H9 (cell line): ENCODE measurements around the gene OR2T29. TPM values are rescaled to one million over a fixed set of nuclear protein-coding genes. Genes with fewer than 3 reads are reported as not detected.

Source experiments
- DNase-seq: peaks from one replicate; pipeline ENCODE4 v3.0.0-alpha.2; 2017
- H2AFZ ChIP-seq: one replicate; pipeline ENCODE4 v1.6.1; 2013; ENCODE audit warnings: mild to moderate bottlenecking, low read length, control low read depth, moderate library complexity
- H2AK5ac ChIP-seq: 2 replicates; pipeline ENCODE4 v1.6.1; 2013; ENCODE audit warnings: low read length, control low read depth, mixed read lengths; ENCODE audit not compliant: insufficient read length
- H2BK120ac ChIP-seq: one replicate; pipeline ENCODE4 v1.6.1; 2013; ENCODE audit warnings: low read depth, mild to moderate bottlenecking, low read length, control low read depth, inconsistent platforms; ENCODE audit not compliant: poor library complexity, severe bottlenecking
- H2BK12ac ChIP-seq: 2 replicates; pipeline ENCODE4 v1.6.1; 2013; ENCODE audit warnings: low read length, control low read depth, mixed read lengths, low read depth; ENCODE audit not compliant: insufficient read length
- H2BK15ac ChIP-seq: 2 replicates; pipeline ENCODE4 v1.6.1; 2013; ENCODE audit warnings: low read depth, low read length, control low read depth
- H2BK20ac ChIP-seq: one replicate; pipeline ENCODE4 v1.6.1; 2013; ENCODE audit warnings: low read depth, mild to moderate bottlenecking, low read length, control low read depth, inconsistent platforms; ENCODE audit not compliant: poor library complexity, severe bottlenecking
- H2BK5ac ChIP-seq: 2 replicates; pipeline ENCODE4 v1.6.1; 2013; ENCODE audit warnings: low read length, control low read depth, mixed read lengths; ENCODE audit not compliant: insufficient read length
- H3K14ac ChIP-seq: 2 replicates; pipeline ENCODE4 v1.6.1; 2013; ENCODE audit warnings: low read length, control low read depth; ENCODE audit not compliant: insufficient read depth
- H3K18ac ChIP-seq: 2 replicates; pipeline ENCODE4 v1.6.1; 2013; ENCODE audit warnings: low read depth, mild to moderate bottlenecking, mixed read lengths, low read length, control low read depth; ENCODE audit not compliant: insufficient read length
- H3K23ac ChIP-seq: 2 replicates; pipeline ENCODE4 v1.6.1; 2013; ENCODE audit warnings: low read length, control low read depth, mixed read lengths, low read depth; ENCODE audit not compliant: insufficient read length
- H3K23me2 ChIP-seq: 2 replicates; pipeline ENCODE4 v1.6.1; 2013; ENCODE audit warnings: low read depth, mild to moderate bottlenecking, mixed read lengths, low read length, control low read depth; ENCODE audit not compliant: insufficient read length, poor library complexity, severe bottlenecking
- H3K27ac ChIP-seq: 2 replicates; pipeline ENCODE4 v1.5.1; 2013; ENCODE audit warnings: low read length, control low read depth, mixed read lengths, low read depth; ENCODE audit not compliant: insufficient read length
- H3K27me3 ChIP-seq: 2 replicates; pipeline ENCODE4 v1.6.1; 2013; ENCODE audit warnings: low read length, control low read depth, inconsistent platforms; ENCODE audit not compliant: insufficient read depth
- H3K4ac ChIP-seq: 2 replicates; pipeline ENCODE4 v1.6.1; 2013; ENCODE audit warnings: low read depth, mild to moderate bottlenecking, control low read depth, inconsistent platforms, low read length, moderate library complexity
- H3K4me1 ChIP-seq: 2 replicates; pipeline ENCODE4 v1.6.1; 2013; ENCODE audit warnings: low read length, control low read depth, inconsistent platforms; ENCODE audit not compliant: insufficient read depth
- H3K4me2 ChIP-seq: 2 replicates; pipeline ENCODE4 v1.6.1; 2013; ENCODE audit warnings: low read length, control low read depth, mixed read lengths; ENCODE audit not compliant: insufficient read length, insufficient read depth
- H3K56ac ChIP-seq: 2 replicates; pipeline ENCODE4 v1.6.1; 2013; ENCODE audit warnings: low read depth, mild to moderate bottlenecking, mixed read lengths, low read length, control low read depth; ENCODE audit not compliant: insufficient read length
- H3K79me1 ChIP-seq: 2 replicates; pipeline ENCODE4 v1.6.1; 2013; ENCODE audit warnings: low read depth, mild to moderate bottlenecking, moderate library complexity, low read length, control low read depth, inconsistent platforms; ENCODE audit not compliant: insufficient read depth, poor library complexity, severe bottlenecking
- H3K79me2 ChIP-seq: 2 replicates; pipeline ENCODE4 v1.6.1; 2013; ENCODE audit warnings: low read length, control low read depth, inconsistent platforms; ENCODE audit not compliant: insufficient read depth
- H3K9ac ChIP-seq: 2 replicates; pipeline ENCODE4 v1.6.1; 2013; ENCODE audit warnings: low read length, control low read depth, mixed read lengths; ENCODE audit not compliant: insufficient read length; ENCODE audit errors: extremely low read depth
- H3K9me3 ChIP-seq: one replicate; pipeline ENCODE4 v1.6.1; 2013; ENCODE audit warnings: low read depth, low read length, inconsistent platforms; ENCODE audit not compliant: control insufficient read depth
- H3T11ph ChIP-seq: one replicate; pipeline ENCODE4 v1.6.1; 2013; ENCODE audit warnings: mild to moderate bottlenecking, low read length, control low read depth, inconsistent platforms
- H4K20me1 ChIP-seq: one replicate; pipeline ENCODE4 v1.6.1; 2013; ENCODE audit not compliant: control insufficient read depth, insufficient read length, insufficient read depth
- H4K5ac ChIP-seq: 2 replicates; pipeline ENCODE4 v1.6.1; 2013; ENCODE audit warnings: low read depth, mild to moderate bottlenecking, mixed read lengths, low read length, control low read depth; ENCODE audit not compliant: insufficient read length
- H4K8ac ChIP-seq: replicated peaks from 2 replicates; pipeline ENCODE4 v1.6.1; 2013; ENCODE audit warnings: low read length, control low read depth, mixed read lengths, low read depth; ENCODE audit not compliant: insufficient read length
- H4K91ac ChIP-seq: 2 replicates; pipeline ENCODE4 v1.6.1; 2013; ENCODE audit warnings: low read depth, mild to moderate bottlenecking, moderate library complexity, mixed read lengths, low read length, control low read depth; ENCODE audit not compliant: insufficient read length
- H3K27ac Mint-ChIP-seq, 3 experiments: 2 replicates in 2 of 3; 3 replicates in 1 of 3; pipeline ENCODE4 v1.8.0; 2020 to 2021; ENCODE audit warnings: mixed read lengths in 3 of 3, mild to moderate bottlenecking in 1 of 3, moderate library complexity in 1 of 3
- H3K27me3 Mint-ChIP-seq: 2 replicates; pipeline ENCODE4 v1.8.0; 2021; ENCODE audit warnings: low read depth, mild to moderate bottlenecking, moderate library complexity, mixed read lengths
- H3K36me3 Mint-ChIP-seq, 3 experiments: 2 replicates in 2 of 3; 3 replicates in 1 of 3; pipeline ENCODE4 v1.8.0; 2020 to 2021; ENCODE audit warnings: low read depth in 3 of 3, mixed read lengths in 3 of 3; ENCODE audit not compliant: insufficient read depth in 1 of 3
- H3K4me1 Mint-ChIP-seq, 2 experiments: 2 replicates each; pipeline ENCODE4 v1.8.0; 2020; ENCODE audit warnings: mixed read lengths in 2 of 2
- H3K4me3 Mint-ChIP-seq, 2 experiments: 2 replicates in 1 of 2; 3 replicates in 1 of 2; pipeline ENCODE4 v1.8.0; 2020 to 2021; ENCODE audit warnings: mild to moderate bottlenecking in 2 of 2, mixed read lengths in 2 of 2, moderate library complexity in 1 of 2
- H3K9me3 Mint-ChIP-seq, 2 experiments: 2 replicates in 1 of 2; 3 replicates in 1 of 2; pipeline ENCODE4 v1.8.0; 2020; ENCODE audit warnings: mild to moderate bottlenecking in 2 of 2, mixed read lengths in 2 of 2, moderate library complexity in 1 of 2
- WGBS: extraction: QIAGEN DNeasy Blood & Tissue Kit; methylation state at CpG from one replicate; pipeline ENCODE4 v1.1.7; 2013; ENCODE audit warnings: missing lambda C conversion rate, low lambda C conversion rate, mixed read lengths; ENCODE audit not compliant: insufficient read length; ENCODE audit errors: extremely low coverage; 5-methylcytosine and 5-hydroxymethylcytosine counted together
- total RNA-seq: library from RNA; stranded (reverse); gene quantifications from 2 replicates; pipeline ENCODE4 v1.2.1, GENCODE V29; 2021
- TF ChIP-seq, protein P1 (sequence below): fragments of 200-600 bp; sonication (generic); conservative IDR thresholded peaks from 3 replicates; pipeline ENCODE4 v1.8.0; 2021; ENCODE audit warnings: antibody characterized with exemption, mild to moderate bottlenecking

Gene OR2T29
- total RNA-seq, 1 experiment from 2014 or later: not detected

DNA sequence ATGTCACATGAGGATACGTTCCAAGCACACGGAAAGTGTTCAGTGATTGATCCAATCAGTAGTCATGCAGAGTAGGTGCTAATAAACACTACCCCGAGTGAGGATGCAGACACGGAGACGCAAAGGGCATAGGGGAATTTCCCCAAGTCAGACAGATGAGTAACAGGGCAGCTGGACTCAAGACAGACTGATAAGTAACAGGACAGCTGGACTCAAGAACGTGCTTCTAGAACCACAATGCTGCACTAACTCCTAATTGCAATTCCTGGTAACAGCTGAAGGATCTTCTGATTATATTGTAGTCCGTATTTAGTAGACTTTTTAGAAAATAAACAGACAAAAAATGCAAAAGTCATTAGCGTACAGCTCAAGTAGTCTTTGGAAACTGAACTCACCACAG, 36.8 kb upstream of the OR2T29 start:
- no peak overlapping the region for H2BK5ac ChIP-seq
- no peak overlapping the region for H3K56ac ChIP-seq
- H3T11ph ChIP-seq: no peak overlapping the region
- H3K4me2 ChIP-seq: no peak overlapping the region
- Mint-ChIP-seq H3K4me3 (no peak overlapping the region), H3K27ac (no peak overlapping the region), H3K4me1 (no peaks in the 10 kb centered on the region), H3K9me3 (peaks cover 80 to 87% of the 10 kb centered on the region in 2 experiments), H3K27me3 (peaks cover 2% of the 10 kb centered on the region), H3K36me3 (peaks cover 0 to 16% (median 11%) of the 10 kb centered on the region in 3 experiments; a peak in 5 of 7 replicates)
- H3K27ac ChIP-seq: no peak overlapping the region
- no peak overlapping the region for H4K5ac ChIP-seq
- H2AK5ac ChIP-seq: no peak overlapping the region
- no peak overlapping the region for H4K8ac ChIP-seq
- no peak overlapping the region for H2AFZ ChIP-seq
- H3K79me1 ChIP-seq: no peaks in the 10 kb centered on the region
- no CpG with 5 or more reads among the region's 8 CpGs for WGBS
- no peaks in the 10 kb centered on the region for H3K79me2 ChIP-seq
- no peaks in the 10 kb centered on the region for H3K27me3 ChIP-seq
- no peak overlapping the region for H3K23ac ChIP-seq
- TF ChIP-seq, protein P1, sequence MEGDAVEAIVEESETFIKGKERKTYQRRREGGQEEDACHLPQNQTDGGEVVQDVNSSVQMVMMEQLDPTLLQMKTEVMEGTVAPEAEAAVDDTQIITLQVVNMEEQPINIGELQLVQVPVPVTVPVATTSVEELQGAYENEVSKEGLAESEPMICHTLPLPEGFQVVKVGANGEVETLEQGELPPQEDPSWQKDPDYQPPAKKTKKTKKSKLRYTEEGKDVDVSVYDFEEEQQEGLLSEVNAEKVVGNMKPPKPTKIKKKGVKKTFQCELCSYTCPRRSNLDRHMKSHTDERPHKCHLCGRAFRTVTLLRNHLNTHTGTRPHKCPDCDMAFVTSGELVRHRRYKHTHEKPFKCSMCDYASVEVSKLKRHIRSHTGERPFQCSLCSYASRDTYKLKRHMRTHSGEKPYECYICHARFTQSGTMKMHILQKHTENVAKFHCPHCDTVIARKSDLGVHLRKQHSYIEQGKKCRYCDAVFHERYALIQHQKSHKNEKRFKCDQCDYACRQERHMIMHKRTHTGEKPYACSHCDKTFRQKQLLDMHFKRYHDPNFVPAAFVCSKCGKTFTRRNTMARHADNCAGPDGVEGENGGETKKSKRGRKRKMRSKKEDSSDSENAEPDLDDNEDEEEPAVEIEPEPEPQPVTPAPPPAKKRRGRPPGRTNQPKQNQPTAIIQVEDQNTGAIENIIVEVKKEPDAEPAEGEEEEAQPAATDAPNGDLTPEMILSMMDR: no peak
- no peaks in the 10 kb centered on the region for H3K23me2 ChIP-seq
- H3K9ac ChIP-seq: no peak overlapping the region
- H2BK12ac ChIP-seq: no peak overlapping the region
- no peak overlapping the region for H2BK120ac ChIP-seq
- H2BK15ac ChIP-seq: no peak overlapping the region
- H3K18ac ChIP-seq: no peak overlapping the region
- no peak overlapping the region for H3K4ac ChIP-seq
- no peak overlapping the region for H4K91ac ChIP-seq
- no peaks in the 10 kb centered on the region for H4K20me1 ChIP-seq
- no peak overlapping the region for H2BK20ac ChIP-seq
- no peak for DNase-seq
- H3K4me1 ChIP-seq: no peaks in the 10 kb centered on the region
- H3K14ac ChIP-seq: no peak overlapping the region
- H3K9me3 ChIP-seq: peaks cover 65% of the 10 kb centered on the region
